ENCODE data around the gene HMGXB4.

The HMGXB4 gene

GRCh38 chr22:35307892-35308291 lies 50.6 kb downstream of the HMGXB4 start:
- Histone ChIP-seq H4K20me1 (ENCODE audit: insufficient read depth, low read length) (0 out of 2 replicates have a peak, but pooled peaks cover 5% of the 10 kb centered on the region), H3K9me2 (replicated peaks; ENCODE audit: insufficient read depth, low read length) (no peaks in the 10 kb centered on the region), H3K36me3 (replicated peaks; ENCODE audit: insufficient read depth, low read length) (no peaks in the 10 kb centered on the region), H3K27me3 (replicated peaks; ENCODE audit: insufficient read depth, low read length) (no peaks in the 10 kb centered on the region), H3K27ac (ENCODE audit: low read length) (peak overlapping the region; percentile 85; the same call in 1 of the 2 replicates), H3K79me2 (ENCODE audit: low read length) (peaks cover 55% of the 10 kb centered on the region), H3K4me2 (ENCODE audit: low read depth, low read length) (peak overlapping the region; percentile 6; the same call in 1 of the 2 replicates), H2AFZ (ENCODE audit: low read length) (no peak overlapping the region), H3K9me3 (replicated peaks; ENCODE audit: insufficient read depth, low read length) (no peaks in the 10 kb centered on the region), H3K9ac (ENCODE audit: low read length) (no peak overlapping the region), H3K4me1 (ENCODE audit: low read length) (peaks cover 62% of the 10 kb centered on the region), H3K4me3 (ENCODE audit: low read length) (no peak overlapping the region), H3F3A (ENCODE audit: insufficient read depth, low read length) (peaks cover 44% of the 10 kb centered on the region)
- TF ChIP-seq EZH2 (optimal IDR thresholded peaks at IDR 0.05; ENCODE audit: low read depth, low read length) (no peak), EZH2phosphoT487 (IDR thresholded peaks at IDR 0.05; ENCODE audit: low read length) (no peak), CTCF (IDR thresholded peaks at IDR 0.05; ENCODE audit: low read length) (no peak)
- peak; percentile 13 for DNase-seq

GRCh38 chr22:35308480-35309021 lies 51.3 kb downstream of the HMGXB4 start:
- Histone ChIP-seq H3K4me1 (ENCODE audit: low read length) (peaks cover 62% of the 10 kb centered on the region), H3F3A (ENCODE audit: insufficient read depth, low read length) (peaks cover 44% of the 10 kb centered on the region), H3K4me2 (ENCODE audit: low read depth, low read length) (peak overlapping the region; percentile 50), H3K9ac (ENCODE audit: low read length) (peak overlapping the region; percentile 25; the same call in 1 of the 2 replicates), H4K20me1 (ENCODE audit: insufficient read depth, low read length) (0 out of 2 replicates have a peak, but pooled peaks cover 5% of the 10 kb centered on the region), H3K9me2 (replicated peaks; ENCODE audit: insufficient read depth, low read length) (no peaks in the 10 kb centered on the region), H3K27me3 (replicated peaks; ENCODE audit: insufficient read depth, low read length) (no peaks in the 10 kb centered on the region), H3K9me3 (replicated peaks; ENCODE audit: insufficient read depth, low read length) (no peaks in the 10 kb centered on the region), H3K36me3 (replicated peaks; ENCODE audit: insufficient read depth, low read length) (no peaks in the 10 kb centered on the region), H3K27ac (ENCODE audit: low read length) (peak overlapping the region; percentile 85), H3K4me3 (ENCODE audit: low read length) (no peak overlapping the region), H2AFZ (ENCODE audit: low read length) (no peak overlapping the region), H3K79me2 (ENCODE audit: low read length) (peaks cover 56% of the 10 kb centered on the region)
- peak; percentile 84 for DNase-seq
- TF ChIP-seq CTCF (IDR thresholded peaks at IDR 0.05; ENCODE audit: low read length) (no peak), EZH2 (optimal IDR thresholded peaks at IDR 0.05; ENCODE audit: low read depth, low read length) (no peak), EZH2phosphoT487 (IDR thresholded peaks at IDR 0.05; ENCODE audit: low read length) (no peak)

GRCh38 chr22:35310556-35311550 lies 53.6 kb downstream of the HMGXB4 start:
- 0 out of 2 replicates have a peak, but pooled peaks cover 5% of the 10 kb centered on the region for H4K20me1 ChIP-seq (ENCODE audit: insufficient read depth, low read length)

More at GRCh38 chr22:35310556-35311550, 53.6 kb downstream of the HMGXB4 start:
- Histone ChIP-seq H3K4me3 (ENCODE audit: low read length) (peak overlapping the region; percentile 47), H3K4me1 (ENCODE audit: low read length) (peaks cover 59% of the 10 kb centered on the region), H3K9me2 (replicated peaks; ENCODE audit: insufficient read depth, low read length) (no peaks in the 10 kb centered on the region), H3K79me2 (ENCODE audit: low read length) (peaks cover 59% of the 10 kb centered on the region), H3F3A (ENCODE audit: insufficient read depth, low read length) (peaks cover 44% of the 10 kb centered on the region), H3K4me2 (ENCODE audit: low read depth, low read length) (peak overlapping the region; percentile 88), H3K27me3 (replicated peaks; ENCODE audit: insufficient read depth, low read length) (no peaks in the 10 kb centered on the region), H3K9ac (ENCODE audit: low read length) (peak overlapping the region; percentile 45), H3K27ac (ENCODE audit: low read length) (peak overlapping the region; percentile 72), H2AFZ (ENCODE audit: low read length) (no peak overlapping the region), H3K9me3 (replicated peaks; ENCODE audit: insufficient read depth, low read length) (no peaks in the 10 kb centered on the region), H3K36me3 (replicated peaks; ENCODE audit: insufficient read depth, low read length) (no peaks in the 10 kb centered on the region)
- peak; percentile 76 for DNase-seq
- TF ChIP-seq EZH2phosphoT487 (IDR thresholded peaks at IDR 0.05; ENCODE audit: low read length) (no peak), CTCF (IDR thresholded peaks at IDR 0.05; ENCODE audit: low read length) (peak; percentile 33)

All from MM.1S (cell line).